GM12865 (cell line): ENCODE results near the gene RMDN3.
A peak's percentile ranks its signal among the peaks of the same experiment; 100 is the strongest.

Experiments
- DNase-seq: peaks from one replicate; pipeline ENCODE4 v3.0.0; 2010; ENCODE audit warnings: low read depth
- H3K4me3 ChIP-seq: 2 replicates; pipeline ENCODE4 v1.5.1; 2011; ENCODE audit warnings: mild to moderate bottlenecking, low read depth, low read length, control low read depth
- TF ChIP-seq, protein P1 (sequence below): IDR thresholded peaks from 2 replicates; pipeline ENCODE4 v1.5.1; 2011; ENCODE audit warnings: low read length, control low read depth, low read depth, inconsistent platforms; ENCODE audit not compliant: insufficient read depth; ENCODE audit errors: missing control alignments

The RMDN3 gene

DNA sequence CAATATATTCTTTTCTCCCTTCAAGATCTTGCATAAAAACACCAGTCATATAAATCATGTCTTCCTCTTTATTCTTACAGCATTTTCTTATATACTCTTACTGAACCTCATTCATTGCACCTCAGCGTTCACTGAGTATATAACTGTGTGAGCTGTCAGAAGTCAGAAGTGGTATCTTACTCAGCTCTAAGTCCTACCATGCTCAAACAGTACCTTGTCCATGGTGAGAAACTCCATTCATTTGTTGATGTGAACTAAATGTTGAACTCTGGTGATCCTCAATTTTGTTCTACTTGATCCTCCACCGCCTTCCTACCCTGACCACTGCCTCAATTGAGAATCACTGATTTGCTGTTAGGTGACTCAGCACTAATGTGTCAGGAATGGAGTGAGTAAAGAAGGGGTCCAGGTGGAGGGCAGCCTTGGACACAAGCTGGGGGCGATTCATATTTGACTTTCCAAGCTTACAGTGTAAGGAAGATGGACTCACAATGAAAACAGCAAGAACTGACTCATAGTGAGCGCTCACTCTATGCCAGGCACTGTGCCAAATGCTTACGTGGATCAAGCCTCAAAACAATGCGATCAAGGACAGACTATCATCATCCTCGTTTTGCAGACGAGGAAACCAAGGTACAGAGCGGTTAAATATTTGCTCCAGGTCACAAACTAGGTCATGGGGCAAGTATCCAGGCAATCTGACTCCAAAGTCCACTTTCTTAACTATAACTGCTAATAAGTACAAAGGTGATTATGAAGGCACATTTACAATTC, 38.3 kb upstream of the RMDN3 start:
- TF ChIP-seq, protein P1, sequence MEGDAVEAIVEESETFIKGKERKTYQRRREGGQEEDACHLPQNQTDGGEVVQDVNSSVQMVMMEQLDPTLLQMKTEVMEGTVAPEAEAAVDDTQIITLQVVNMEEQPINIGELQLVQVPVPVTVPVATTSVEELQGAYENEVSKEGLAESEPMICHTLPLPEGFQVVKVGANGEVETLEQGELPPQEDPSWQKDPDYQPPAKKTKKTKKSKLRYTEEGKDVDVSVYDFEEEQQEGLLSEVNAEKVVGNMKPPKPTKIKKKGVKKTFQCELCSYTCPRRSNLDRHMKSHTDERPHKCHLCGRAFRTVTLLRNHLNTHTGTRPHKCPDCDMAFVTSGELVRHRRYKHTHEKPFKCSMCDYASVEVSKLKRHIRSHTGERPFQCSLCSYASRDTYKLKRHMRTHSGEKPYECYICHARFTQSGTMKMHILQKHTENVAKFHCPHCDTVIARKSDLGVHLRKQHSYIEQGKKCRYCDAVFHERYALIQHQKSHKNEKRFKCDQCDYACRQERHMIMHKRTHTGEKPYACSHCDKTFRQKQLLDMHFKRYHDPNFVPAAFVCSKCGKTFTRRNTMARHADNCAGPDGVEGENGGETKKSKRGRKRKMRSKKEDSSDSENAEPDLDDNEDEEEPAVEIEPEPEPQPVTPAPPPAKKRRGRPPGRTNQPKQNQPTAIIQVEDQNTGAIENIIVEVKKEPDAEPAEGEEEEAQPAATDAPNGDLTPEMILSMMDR: no peak
- DNase-seq: peak; percentile 24
- H3K4me3 ChIP-seq: no peak overlapping the region

DNA sequence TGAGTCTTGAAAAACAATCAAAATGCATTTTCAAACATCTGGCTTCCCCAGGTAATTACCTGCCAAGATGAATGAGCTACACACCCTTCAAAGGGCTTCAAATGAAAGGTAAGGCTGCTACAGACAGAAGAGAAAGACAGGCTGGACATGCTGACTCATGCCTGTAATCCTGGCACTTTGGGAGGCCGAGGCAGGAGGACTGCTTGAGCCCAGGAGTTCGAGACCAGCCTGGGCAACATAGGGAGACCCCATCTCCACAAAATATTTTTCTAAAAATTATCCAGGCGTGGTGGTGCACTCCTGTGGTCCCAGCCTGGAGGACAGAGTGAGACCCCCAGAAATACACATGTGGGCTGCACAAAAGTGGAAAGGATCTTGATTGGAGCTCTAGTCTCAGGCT, 37.3 kb upstream of the RMDN3 start:
- no peak overlapping the region for H3K4me3 ChIP-seq
- no peak for DNase-seq
- TF ChIP-seq, protein P1: no peak

DNA sequence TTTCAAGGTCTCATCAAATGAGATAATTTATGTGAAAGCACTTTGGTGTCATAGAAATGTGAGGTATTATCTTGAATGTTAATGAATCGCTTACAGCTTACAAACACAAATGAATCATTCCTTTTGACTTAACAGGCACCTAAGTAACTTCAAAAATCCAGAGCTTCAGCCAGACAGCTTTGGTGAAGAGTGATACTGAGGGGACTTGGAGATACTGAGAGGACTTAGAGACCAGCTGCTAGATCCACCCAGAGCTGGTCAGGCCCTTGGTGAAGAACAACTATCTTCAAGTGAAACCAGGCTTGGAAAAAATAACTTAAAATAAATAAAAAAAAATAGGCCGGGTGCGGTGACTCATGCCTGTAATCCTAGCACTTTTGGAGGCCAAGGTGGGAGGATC, 35.7 kb upstream of the RMDN3 start:
- TF ChIP-seq, protein P1: no peak
- no peak for DNase-seq

DNA sequence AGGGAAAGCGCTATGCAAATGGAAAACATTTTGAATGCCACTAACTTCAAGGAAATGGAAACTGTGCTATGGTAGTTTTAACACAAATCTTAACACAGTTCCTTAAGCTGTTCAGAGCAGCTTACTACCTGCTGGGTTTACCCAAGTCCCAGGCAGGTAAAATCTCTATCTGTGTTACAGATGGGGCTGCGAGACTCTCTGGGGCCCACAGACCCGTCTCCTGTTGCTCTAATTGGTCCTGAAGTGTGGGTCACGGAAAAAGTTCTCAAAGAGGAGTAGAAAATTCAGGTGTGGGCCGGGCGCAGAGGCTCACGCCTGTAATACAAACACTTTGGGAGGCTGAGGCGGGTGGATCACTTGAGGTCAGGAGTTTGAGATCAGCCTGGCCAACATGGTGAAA, 34.9 kb upstream of the RMDN3 start:
- DNase-seq: no peak
- TF ChIP-seq, protein P1: no peak
- H3K4me3 ChIP-seq: no peak overlapping the region

More for the DNA sequence above, 35.7 kb upstream of the RMDN3 start:
- H3K4me3 ChIP-seq: no peak overlapping the region

- TF ChIP-seq, protein P1: no peak
- no peak for DNase-seq
- H3K4me3 ChIP-seq: no peak overlapping the region
These were observed 34.1 kb upstream of the RMDN3 start for GRCh38 chr15:40789119-40789518.

DNA sequence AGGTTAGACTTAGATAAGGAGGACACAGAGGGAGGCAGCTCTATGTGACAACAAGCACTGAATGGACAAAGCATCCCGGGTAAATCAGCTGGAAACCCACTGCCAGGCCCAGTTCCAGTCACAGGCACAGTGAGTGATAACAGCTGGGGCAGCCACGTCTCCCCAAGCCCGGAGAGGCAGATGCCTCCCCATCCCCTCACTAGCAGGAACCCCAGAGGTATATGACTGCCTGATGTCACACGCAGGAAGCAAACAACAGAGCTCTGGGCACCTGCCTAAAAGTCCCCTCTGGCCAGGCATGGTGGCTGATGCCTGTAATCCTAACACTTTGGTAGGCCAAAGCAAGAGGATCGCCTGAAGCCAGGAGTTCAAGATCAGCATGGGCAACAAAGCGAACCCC, 32.9 kb upstream of the RMDN3 start:
- DNase-seq: no peak
- H3K4me3 ChIP-seq: no peak overlapping the region

GRCh38 chr15:40787344-40787841, 32.3 kb upstream of the RMDN3 start:
- DNase-seq: no peak
- TF ChIP-seq, protein P1: no peak
- no peak overlapping the region for H3K4me3 ChIP-seq

More for the DNA sequence above, 32.9 kb upstream of the RMDN3 start:
- TF ChIP-seq, protein P1: no peak
